ENCODE data around the gene SAG.

GRCh38 chr2:233289648-233290047, 18.0 kb upstream of the SAG start:
- TF ChIP-seq CTCF (IDR thresholded peaks at IDR 0.05; ENCODE audit: poor library complexity) (no peak), EZH2phosphoT487 (IDR thresholded peaks at IDR 0.05; ENCODE audit: low read depth, severe bottlenecking, unreplicated experiment) (no peak), EZH2 (IDR thresholded peaks at IDR 0.05; ENCODE audit: borderline replicate concordance) (no peak)

All from hepatocyte (in vitro differentiated cells).